Stimulated activated effector memory CD8-positive, alpha-beta T cell treated with anti-CD3 and anti-CD28 coated beads, Interleukin-12 subunit alpha, Interleukin-12 subunit beta, amount 100 ng/mL, for 72 hours (primary cell): ENCODE results near the gene FOXB1.

Experiments used
- ATAC-seq: fragments of 150-1000 bp; cut with Tn5 transposase; 2 replicates; pipeline ENCODE4 v1.10.0; 2021
- DNase-seq, 2 donors: peaks; one replicate each; pipeline ENCODE4 v3.0.0; 2021 to 2022; ENCODE audit warnings: low spot score in 2 of 2
- H3K27ac Mint-ChIP-seq: one replicate; pipeline ENCODE4 v1.8.0; 2022; ENCODE audit warnings: mild to moderate bottlenecking, mixed read lengths
- H3K36me3 Mint-ChIP-seq: one replicate; pipeline ENCODE4 v1.8.0; 2022; ENCODE audit warnings: mild to moderate bottlenecking, mixed read lengths
- H3K4me1 Mint-ChIP-seq: one replicate; pipeline ENCODE4 v1.8.0; 2022; ENCODE audit warnings: mixed read lengths
- H3K4me3 Mint-ChIP-seq: one replicate; pipeline ENCODE4 v1.8.0; 2022; ENCODE audit warnings: mild to moderate bottlenecking, mixed read lengths
- H3K9me3 Mint-ChIP-seq: one replicate; pipeline ENCODE4 v1.8.0; 2022; ENCODE audit warnings: mixed read lengths

The FOXB1 gene

GRCh38 chr15:60004009-60004845 lies at the start of gene FOXB1:
FOXB1 (plus strand) TSS chr15:60004311; CDS start chr15:60004964, 653 bp downstream.
- peaks cover 36% of the 10 kb centered on the region for H3K4me1 Mint-ChIP-seq

GRCh38 chr15:59958288-59958687 lies 45.8 kb upstream of the FOXB1 start:
- no peak for ATAC-seq
- Mint-ChIP-seq H3K27ac (no peak overlapping the region), H3K36me3 (no peaks in the 10 kb centered on the region), H3K4me1 (no peaks in the 10 kb centered on the region), H3K4me3 (no peak overlapping the region), H3K9me3 (peaks cover 13% of the 10 kb centered on the region)
- DNase-seq, result no peak

More at GRCh38 chr15:60004009-60004845, at the start of gene FOXB1:
- DNase-seq (peak in 1 of 2 donors; percentile 57), ATAC-seq (peak; percentile 26)
- no peak within 1 kb of the TSS for H3K27ac Mint-ChIP-seq
- H3K36me3 Mint-ChIP-seq, result peaks cover 23% of the 10 kb centered on the region
- H3K9me3 Mint-ChIP-seq, result peaks cover 9% of the 10 kb centered on the region
- H3K4me3 Mint-ChIP-seq, result peak within 1 kb of the TSS; percentile 98

- Mint-ChIP-seq H3K27ac (no peak overlapping the region), H3K9me3 (peaks cover 14% of the 10 kb centered on the region), H3K4me1 (no peaks in the 10 kb centered on the region), H3K36me3 (no peaks in the 10 kb centered on the region), H3K4me3 (no peak overlapping the region)
- ATAC-seq (no peak), DNase-seq (no peak)
These were observed 43.8 kb upstream of the FOXB1 start for GRCh38 chr15:59960318-59960717.

GRCh38 chr15:59963322-59963721 lies 40.8 kb upstream of the FOXB1 start:
- Mint-ChIP-seq H3K4me1 (no peaks in the 10 kb centered on the region), H3K9me3 (peaks cover 14% of the 10 kb centered on the region), H3K27ac (no peak overlapping the region), H3K36me3 (no peaks in the 10 kb centered on the region), H3K4me3 (no peak overlapping the region)
- no peak for DNase-seq
- ATAC-seq, result no peak

GRCh38 chr15:59963925-59964324 lies 40.2 kb upstream of the FOXB1 start:
- Mint-ChIP-seq H3K27ac (no peak overlapping the region), H3K4me3 (no peak overlapping the region), H3K9me3 (peaks cover 14% of the 10 kb centered on the region), H3K36me3 (no peaks in the 10 kb centered on the region), H3K4me1 (no peaks in the 10 kb centered on the region)
- ATAC-seq, result no peak
- DNase-seq, result no peak

- Mint-ChIP-seq H3K27ac (no peak overlapping the region), H3K4me1 (no peaks in the 10 kb centered on the region), H3K36me3 (no peaks in the 10 kb centered on the region), H3K9me3 (peaks cover 7% of the 10 kb centered on the region), H3K4me3 (no peak overlapping the region)
- ATAC-seq (no peak), DNase-seq (no peak)
These were observed 38.4 kb upstream of the FOXB1 start for GRCh38 chr15:59965741-59966140.

GRCh38 chr15:59966262-59966661 lies 37.8 kb upstream of the FOXB1 start:
- Mint-ChIP-seq H3K36me3 (no peaks in the 10 kb centered on the region), H3K9me3 (peaks cover 3% of the 10 kb centered on the region), H3K4me3 (no peak overlapping the region), H3K27ac (no peak overlapping the region), H3K4me1 (no peaks in the 10 kb centered on the region)
- ATAC-seq (no peak), DNase-seq (no peak)

- Mint-ChIP-seq H3K4me3 (no peak overlapping the region), H3K36me3 (no peaks in the 10 kb centered on the region), H3K27ac (no peak overlapping the region), H3K4me1 (no peaks in the 10 kb centered on the region), H3K9me3 (peaks cover 3% of the 10 kb centered on the region)
- no peak for DNase-seq
- ATAC-seq, result no peak
These were observed 35.8 kb upstream of the FOXB1 start for GRCh38 chr15:59968314-59968713.

- DNase-seq (no peak), ATAC-seq (peak; percentile 21)
- Mint-ChIP-seq H3K4me1 (peaks cover 17% of the 10 kb centered on the region), H3K9me3 (no peaks in the 10 kb centered on the region), H3K27ac (no peak overlapping the region), H3K4me3 (no peak overlapping the region), H3K36me3 (no peaks in the 10 kb centered on the region)
These were observed 31.9 kb upstream of the FOXB1 start for GRCh38 chr15:59972241-59972640.

GRCh38 chr15:59976480-59977271 lies 27.4 kb upstream of the FOXB1 start:
- ATAC-seq, result peak; percentile 98
- peaks cover 17% of the 10 kb centered on the region for H3K4me1 Mint-ChIP-seq
- no peaks in the 10 kb centered on the region for H3K36me3 Mint-ChIP-seq
- H3K9me3 Mint-ChIP-seq, result peaks cover 3% of the 10 kb centered on the region
- H3K4me3 Mint-ChIP-seq, result peak overlapping the region; percentile 24
- peak overlapping the region; percentile 27 for H3K27ac Mint-ChIP-seq
- DNase-seq, result peak in 1 of 2 donors; percentile 62

GRCh38 chr15:59991834-59992233 lies 12.3 kb upstream of the FOXB1 start:
- Mint-ChIP-seq H3K9me3 (no peaks in the 10 kb centered on the region), H3K36me3 (no peaks in the 10 kb centered on the region), H3K4me3 (no peak overlapping the region), H3K4me1 (peaks cover 19% of the 10 kb centered on the region), H3K27ac (no peak overlapping the region)
- no peak for DNase-seq
- ATAC-seq, result no peak

- no peaks in the 10 kb centered on the region for H3K9me3 Mint-ChIP-seq
- no peak overlapping the region for H3K27ac Mint-ChIP-seq
- no peaks in the 10 kb centered on the region for H3K36me3 Mint-ChIP-seq
- H3K4me3 Mint-ChIP-seq, result no peak overlapping the region
- DNase-seq, result no peak
- no peak for ATAC-seq
- H3K4me1 Mint-ChIP-seq, result peaks cover 27% of the 10 kb centered on the region
These were observed 10.9 kb upstream of the FOXB1 start for GRCh38 chr15:59993041-59993750.

GRCh38 chr15:59993950-59994401 lies 10.1 kb upstream of the FOXB1 start:
- no peak for DNase-seq
- Mint-ChIP-seq H3K27ac (no peak overlapping the region), H3K4me1 (peaks cover 27% of the 10 kb centered on the region), H3K36me3 (no peaks in the 10 kb centered on the region), H3K4me3 (no peak overlapping the region), H3K9me3 (no peaks in the 10 kb centered on the region)
- ATAC-seq, result no peak

GRCh38 chr15:59994526-59994887 lies 9.6 kb upstream of the FOXB1 start:
- DNase-seq, result no peak
- H3K27ac Mint-ChIP-seq, result no peak overlapping the region
- no peak for ATAC-seq
- no peaks in the 10 kb centered on the region for H3K9me3 Mint-ChIP-seq
- peaks cover 27% of the 10 kb centered on the region for H3K4me1 Mint-ChIP-seq
- H3K36me3 Mint-ChIP-seq, result no peaks in the 10 kb centered on the region
- H3K4me3 Mint-ChIP-seq, result no peak overlapping the region

GRCh38 chr15:59994888-59995557 lies 9.1 kb upstream of the FOXB1 start:
- peak in 1 of 2 donors; percentile 58 for DNase-seq
- no peaks in the 10 kb centered on the region for H3K9me3 Mint-ChIP-seq
- peaks cover 27% of the 10 kb centered on the region for H3K4me1 Mint-ChIP-seq
- no peak overlapping the region for H3K4me3 Mint-ChIP-seq
- no peak overlapping the region for H3K27ac Mint-ChIP-seq
- no peak for ATAC-seq
- no peaks in the 10 kb centered on the region for H3K36me3 Mint-ChIP-seq
